Fibroblast of lung (primary cell): ENCODE measurements around the gene NUBPL.

Source experiments
- EZH2 ChIP-seq: IDR thresholded peaks from 2 replicates; pipeline ENCODE4 v1.5.1; 2012; ENCODE audit warnings: low read length, control low read depth, mild to moderate bottlenecking; ENCODE audit errors: missing control alignments
- TF ChIP-seq, protein P1 (sequence below), 2 donors: IDR thresholded peaks in 1 of 2; conservative IDR thresholded peaks in 1 of 2; 1 replicate in 1 of 2; 2 replicates in 1 of 2; pipeline ENCODE4 v1.5.1; 2011 to 2012; ENCODE audit warnings: low read length in 2 of 2, control low read depth in 1 of 2, inconsistent platforms in 1 of 2, low read depth in 1 of 2, mild to moderate bottlenecking in 1 of 2

DNA sequence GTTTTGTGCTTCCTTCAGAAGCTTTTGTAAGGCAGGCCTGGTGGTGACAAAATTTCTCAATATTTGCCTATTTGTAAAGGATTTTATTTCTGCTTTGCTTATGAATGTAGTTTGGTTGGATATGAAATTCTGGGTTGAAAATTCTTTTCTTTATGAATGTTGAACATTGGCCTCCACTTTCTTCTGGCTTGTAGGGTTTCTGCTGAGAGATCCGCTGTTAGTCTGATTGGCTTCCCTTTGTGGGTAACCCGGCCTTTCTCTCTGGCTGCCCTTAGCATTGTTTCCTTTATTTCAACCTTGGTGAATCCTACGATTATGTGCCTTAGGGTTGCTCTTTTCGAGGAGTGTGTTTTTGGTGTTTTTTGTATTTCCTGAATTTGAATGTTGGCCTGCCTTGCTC lies 58.2 kb downstream of the NUBPL start:
- TF ChIP-seq, protein P1, sequence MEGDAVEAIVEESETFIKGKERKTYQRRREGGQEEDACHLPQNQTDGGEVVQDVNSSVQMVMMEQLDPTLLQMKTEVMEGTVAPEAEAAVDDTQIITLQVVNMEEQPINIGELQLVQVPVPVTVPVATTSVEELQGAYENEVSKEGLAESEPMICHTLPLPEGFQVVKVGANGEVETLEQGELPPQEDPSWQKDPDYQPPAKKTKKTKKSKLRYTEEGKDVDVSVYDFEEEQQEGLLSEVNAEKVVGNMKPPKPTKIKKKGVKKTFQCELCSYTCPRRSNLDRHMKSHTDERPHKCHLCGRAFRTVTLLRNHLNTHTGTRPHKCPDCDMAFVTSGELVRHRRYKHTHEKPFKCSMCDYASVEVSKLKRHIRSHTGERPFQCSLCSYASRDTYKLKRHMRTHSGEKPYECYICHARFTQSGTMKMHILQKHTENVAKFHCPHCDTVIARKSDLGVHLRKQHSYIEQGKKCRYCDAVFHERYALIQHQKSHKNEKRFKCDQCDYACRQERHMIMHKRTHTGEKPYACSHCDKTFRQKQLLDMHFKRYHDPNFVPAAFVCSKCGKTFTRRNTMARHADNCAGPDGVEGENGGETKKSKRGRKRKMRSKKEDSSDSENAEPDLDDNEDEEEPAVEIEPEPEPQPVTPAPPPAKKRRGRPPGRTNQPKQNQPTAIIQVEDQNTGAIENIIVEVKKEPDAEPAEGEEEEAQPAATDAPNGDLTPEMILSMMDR (conservative IDR thresholded peaks at IDR 0.05 in 1 of 2, IDR thresholded peaks at IDR 0.05 in 1 of 2; ENCODE audit: low read depth in 1 of 2, low read length in 2 of 2) = no peak
- TF ChIP-seq EZH2 = no peak
